Keratinocyte (primary cell): Measurements from ENCODE around the gene FDX2. TPM values are rescaled to one million over a fixed set of nuclear protein-coding genes. Genes with fewer than 3 reads are reported as not detected.

Source experiments
- DNase-seq: peaks from one replicate; pipeline ENCODE4 v3.0.0-alpha.2; 2011; ENCODE audit warnings: low read depth, missing footprints, low spot score
- FAIRE-seq: peaks from 2 replicates; lab custom pipeline; 2011; peaks lifted over from hg19 to GRCh38; lab: Jason Lieb, UNC
- H2AFZ ChIP-seq: 2 replicates; pipeline ENCODE4 v1.6.0; 2012; ENCODE audit warnings: low read length, control low read depth, inconsistent platforms; ENCODE audit not compliant: control insufficient read depth
- H3K27ac ChIP-seq: 2 replicates; pipeline ENCODE4 v1.5.1; 2011; ENCODE audit warnings: low read length; ENCODE audit not compliant: control insufficient read depth, insufficient read depth
- H3K27me3 ChIP-seq: 3 replicates; pipeline ENCODE4 v1.6.0; 2011; ENCODE audit warnings: low read length; ENCODE audit not compliant: control insufficient read depth, insufficient read depth; ENCODE audit errors: extremely low read depth
- H3K36me3 ChIP-seq, 2 experiments: 2 replicates in 1 of 2; 3 replicates in 1 of 2; pipeline ENCODE4 v1.5.1; 2011; ENCODE audit warnings: low read length in 2 of 2, mild to moderate bottlenecking in 1 of 2; ENCODE audit not compliant: control insufficient read depth in 2 of 2, insufficient read depth in 2 of 2; ENCODE audit errors: extremely low read depth in 1 of 2
- H3K4me1 ChIP-seq: 3 replicates; pipeline ENCODE4 v1.5.1; 2011; ENCODE audit warnings: low read length; ENCODE audit not compliant: control insufficient read depth, insufficient read depth; ENCODE audit errors: extremely low read depth
- H3K4me2 ChIP-seq: 3 replicates; pipeline ENCODE4 v1.6.0; 2011; ENCODE audit warnings: low read depth, low read length; ENCODE audit not compliant: control insufficient read depth, insufficient read depth; ENCODE audit errors: extremely low read depth
- H3K4me3 ChIP-seq, 3 experiments: fragments of 200-600 bp in 1 of 3; sonication (generic) in 1 of 3; 2 replicates in 2 of 3; 3 replicates in 1 of 3; pipeline ENCODE4 v1.5.1; 2011 to 2016; ENCODE audit warnings: low read length in 3 of 3, mild to moderate bottlenecking in 3 of 3, control low read depth in 2 of 3, inconsistent platforms in 1 of 3, low read depth in 1 of 3, mixed read lengths in 1 of 3, mixed run types in 1 of 3, moderate library complexity in 1 of 3; ENCODE audit not compliant: control insufficient read depth in 2 of 3, insufficient read depth in 2 of 3; ENCODE audit errors: extremely low read depth in 1 of 3
- H3K79me2 ChIP-seq: 2 replicates; pipeline ENCODE4 v1.6.0; 2012; ENCODE audit warnings: low read length; ENCODE audit not compliant: control insufficient read depth, insufficient read depth
- H3K9ac ChIP-seq: 3 replicates; pipeline ENCODE4 v1.6.0; 2011; ENCODE audit warnings: low read length; ENCODE audit not compliant: control insufficient read depth, insufficient read depth; ENCODE audit errors: extremely low read depth
- H3K9me1 ChIP-seq: 3 replicates; pipeline ENCODE4 v1.6.0; 2011; ENCODE audit warnings: low read length; ENCODE audit not compliant: control insufficient read depth, insufficient read depth; ENCODE audit errors: extremely low read depth
- H3K9me3 ChIP-seq: 2 replicates; pipeline ENCODE4 v1.5.1; 2012; ENCODE audit warnings: low read depth, low read length; ENCODE audit not compliant: control insufficient read depth
- H4K20me1 ChIP-seq: 3 replicates; pipeline ENCODE4 v1.6.0; 2011; ENCODE audit warnings: low read length; ENCODE audit not compliant: control insufficient read depth, insufficient read depth; ENCODE audit errors: extremely low read depth
- EZH2 ChIP-seq: IDR thresholded peaks from one replicate; pipeline ENCODE4 v1.6.1; 2012; ENCODE audit warnings: inconsistent platforms, mild to moderate bottlenecking, low read length, moderate library complexity
- dilution Hi-C: fragments of 300-500 bp; cut with MboI; formaldehyde crosslinking; loops from one replicate; pipeline ENCODE4 v1.7.0; 2020; ENCODE audit warnings: low sequenced_read_pairs; ENCODE audit not compliant: extremely low pct_ligation_motif_present
- polyA plus RNA-seq, 5 experiments: library from polyadenylated mRNA; depleted of rRNA in 3 of 5; stranded (reverse) in 3 of 5; stranded (forward) in 1 of 5; unstranded in 1 of 5; fragments of >200 nt; gene quantifications; 1 replicate in 1 of 5; 2 replicates in 3 of 5; 3 replicates in 1 of 5; pipeline versions ENCODE4 v1.2.1 to v1.2.3, GENCODE V29; 2011 to 2012; ENCODE audit warnings: missing spikeins in 2 of 5, low read depth in 1 of 5, low replicate concordance in 1 of 5
- TF ChIP-seq, protein P1 (sequence below), 3 experiments: IDR thresholded peaks in 1 of 3; conservative IDR thresholded peaks in 1 of 3; optimal IDR thresholded peaks in 1 of 3; 2 replicates in 2 of 3; 3 replicates in 1 of 3; pipeline versions ENCODE3 to v1.5.1; 2011; ENCODE audit warnings: low read length in 3 of 3, mild to moderate bottlenecking in 3 of 3, moderate library complexity in 2 of 3, control low read depth in 1 of 3, inconsistent platforms in 1 of 3; ENCODE audit not compliant: insufficient read depth in 2 of 3; ENCODE audit errors: extremely low read depth in 1 of 3

The FDX2 gene
- polyA plus RNA-seq, 1 donor (not counting 4 experiments of a cell fraction or from before 2014, with no cell fraction given), result 19.2 TPM

DNA sequence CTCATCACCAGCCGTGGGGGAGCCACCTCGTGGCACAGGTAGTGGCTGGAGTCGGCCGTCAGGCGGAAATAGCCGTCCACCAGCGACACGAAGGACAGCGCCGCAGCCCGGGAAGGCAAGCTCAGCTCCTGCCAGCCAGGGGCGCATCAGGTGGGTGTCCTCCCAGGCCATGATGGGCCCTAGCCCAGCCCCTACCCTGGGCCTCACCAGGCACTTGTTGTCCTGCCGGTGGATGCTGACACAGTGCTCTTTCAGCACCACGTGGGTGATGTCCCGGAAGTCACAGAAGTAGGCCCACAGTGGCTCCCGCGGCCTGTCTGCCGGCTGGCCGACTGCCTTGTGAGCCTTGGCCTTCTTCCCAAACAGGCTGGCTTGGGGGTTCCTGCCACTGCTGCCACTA, 48.8 kb upstream of the FDX2 start:
- FAIRE-seq (no peak), DNase-seq (no peak)
- Histone ChIP-seq H4K20me1 (peaks cover 5% of the 10 kb centered on the region), H3K4me2 (no peak overlapping the region), H3K36me3 (peaks cover 14 to 26% of the 10 kb centered on the region in 2 experiments), H3K9me1 (peaks cover 3% of the 10 kb centered on the region), H3K79me2 (no peaks in the 10 kb centered on the region), H3K27ac (no peak overlapping the region), H3K4me3 (no peak overlapping the region), H3K9me3 (no peaks in the 10 kb centered on the region), H3K4me1 (no peaks in the 10 kb centered on the region), H3K27me3 (no peaks in the 10 kb centered on the region), H3K9ac (no peak overlapping the region), H2AFZ (no peak overlapping the region)
- TF ChIP-seq, protein P1, sequence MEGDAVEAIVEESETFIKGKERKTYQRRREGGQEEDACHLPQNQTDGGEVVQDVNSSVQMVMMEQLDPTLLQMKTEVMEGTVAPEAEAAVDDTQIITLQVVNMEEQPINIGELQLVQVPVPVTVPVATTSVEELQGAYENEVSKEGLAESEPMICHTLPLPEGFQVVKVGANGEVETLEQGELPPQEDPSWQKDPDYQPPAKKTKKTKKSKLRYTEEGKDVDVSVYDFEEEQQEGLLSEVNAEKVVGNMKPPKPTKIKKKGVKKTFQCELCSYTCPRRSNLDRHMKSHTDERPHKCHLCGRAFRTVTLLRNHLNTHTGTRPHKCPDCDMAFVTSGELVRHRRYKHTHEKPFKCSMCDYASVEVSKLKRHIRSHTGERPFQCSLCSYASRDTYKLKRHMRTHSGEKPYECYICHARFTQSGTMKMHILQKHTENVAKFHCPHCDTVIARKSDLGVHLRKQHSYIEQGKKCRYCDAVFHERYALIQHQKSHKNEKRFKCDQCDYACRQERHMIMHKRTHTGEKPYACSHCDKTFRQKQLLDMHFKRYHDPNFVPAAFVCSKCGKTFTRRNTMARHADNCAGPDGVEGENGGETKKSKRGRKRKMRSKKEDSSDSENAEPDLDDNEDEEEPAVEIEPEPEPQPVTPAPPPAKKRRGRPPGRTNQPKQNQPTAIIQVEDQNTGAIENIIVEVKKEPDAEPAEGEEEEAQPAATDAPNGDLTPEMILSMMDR (optimal IDR thresholded peaks at IDR 0.05 in 1 of 3, IDR thresholded peaks at IDR 0.05 in 1 of 3, conservative IDR thresholded peaks at IDR 0.05 in 1 of 3; ENCODE audit: extremely low read depth in 1 of 3, insufficient read depth in 2 of 3, low read length in 3 of 3), result no peak
- no peak for TF ChIP-seq EZH2
- dilution Hi-C loops, result no loop called here

DNA sequence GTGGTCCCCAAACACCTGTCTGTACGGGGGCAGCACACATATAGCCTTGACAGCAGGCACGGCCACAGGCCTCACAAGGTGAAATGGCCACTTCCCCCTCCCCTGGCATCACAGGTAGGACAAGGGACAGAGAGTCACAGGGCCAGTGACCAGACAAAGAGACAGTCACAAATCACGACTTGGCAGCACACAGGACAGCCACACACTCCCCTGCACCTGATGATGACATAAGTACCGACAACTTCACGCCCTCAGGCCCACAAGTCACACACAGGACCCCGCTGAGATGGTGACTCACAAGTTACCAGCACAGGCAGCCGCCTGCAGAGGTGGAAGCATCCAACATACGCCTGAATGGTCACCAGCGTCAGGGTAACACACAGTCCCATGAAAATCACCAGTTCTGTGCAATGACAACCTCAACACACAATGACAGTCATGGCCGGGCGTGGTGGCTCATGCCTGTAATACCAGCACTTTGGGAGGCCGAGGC, 48.0 kb upstream of the FDX2 start:
- Histone ChIP-seq H3K4me1 (no peaks in the 10 kb centered on the region), H3K9ac (no peak overlapping the region), H3K9me1 (peaks cover 3% of the 10 kb centered on the region), H4K20me1 (peaks cover 5% of the 10 kb centered on the region), H3K36me3 (peaks cover 14 to 26% of the 10 kb centered on the region in 2 experiments), H3K27me3 (no peaks in the 10 kb centered on the region), H3K27ac (no peak overlapping the region), H2AFZ (no peak overlapping the region), H3K4me3 (no peak overlapping the region), H3K4me2 (no peak overlapping the region), H3K79me2 (no peaks in the 10 kb centered on the region), H3K9me3 (no peaks in the 10 kb centered on the region)
- no peak for TF ChIP-seq EZH2
- TF ChIP-seq, protein P1 (optimal IDR thresholded peaks at IDR 0.05 in 1 of 3, IDR thresholded peaks at IDR 0.05 in 1 of 3, conservative IDR thresholded peaks at IDR 0.05 in 1 of 3; ENCODE audit: extremely low read depth in 1 of 3, insufficient read depth in 2 of 3, low read length in 3 of 3), result no peak
- DNase-seq (no peak), FAIRE-seq (no peak)
- dilution Hi-C loops, result no loop called here
